HUES64 (cell line): ENCODE measurements around the gene JMJD7.

Source experiments
- H3K27ac ChIP-seq: 2 replicates; pipeline ENCODE4 v1.7.0; 2013; ENCODE audit warnings: low read depth, low read length, inconsistent platforms
- H3K27me3 ChIP-seq: 2 replicates; pipeline ENCODE4 v1.6.1; 2013; ENCODE audit warnings: mild to moderate bottlenecking, low read length; ENCODE audit not compliant: insufficient read depth
- H3K36me3 ChIP-seq: 2 replicates; pipeline ENCODE4 v1.6.1; 2013; ENCODE audit warnings: mild to moderate bottlenecking, low read length; ENCODE audit not compliant: insufficient read depth
- H3K4me1 ChIP-seq: 2 replicates; pipeline ENCODE4 v1.6.1; 2013; ENCODE audit warnings: mild to moderate bottlenecking, low read length, moderate library complexity; ENCODE audit not compliant: insufficient read depth
- H3K4me3 ChIP-seq: 2 replicates; pipeline ENCODE4 v1.5.1; 2013; ENCODE audit warnings: mild to moderate bottlenecking, low read length, moderate library complexity
- H3K9ac ChIP-seq: 2 replicates; pipeline ENCODE4 v1.6.1; 2013; ENCODE audit warnings: mild to moderate bottlenecking, low read depth, low read length
- H3K9me3 ChIP-seq: 2 replicates; pipeline ENCODE4 v1.6.1; 2013; ENCODE audit warnings: low read depth, low read length; ENCODE audit not compliant: insufficient read depth
- WGBS: fragments of 150-250, 120-280 bp; methylation state at CpG from one replicate; pipeline ENCODE4 v1.1.7; 2013; ENCODE audit warnings: missing lambda C conversion rate; 5-methylcytosine and 5-hydroxymethylcytosine counted together

The JMJD7 gene

GRCh38 chr15:41790756-41791546 lies 36.9 kb upstream of the JMJD7 start:
- Histone ChIP-seq H3K27me3 (no peaks in the 10 kb centered on the region), H3K4me1 (peaks cover 34% of the 10 kb centered on the region), H3K27ac (peak overlapping the region; percentile 41; the same call in 1 of the 2 replicates), H3K4me3 (no peak overlapping the region), H3K9me3 (no peaks in the 10 kb centered on the region), H3K36me3 (no peaks in the 10 kb centered on the region), H3K9ac (peak overlapping the region; percentile 20; the same call in 1 of the 2 replicates)
- WGBS = 79% methylated on average over 5 of the region's 5 CpGs

- H3K36me3 ChIP-seq = no peaks in the 10 kb centered on the region
- WGBS = 92% methylated on average over 4 of the region's 4 CpGs
- no peak overlapping the region for H3K27ac ChIP-seq
Measured at GRCh38 chr15:41791547-41791937, 36.4 kb upstream of the JMJD7 start.

GRCh38 chr15:41792000-41792637 lies 35.8 kb upstream of the JMJD7 start:
- no peaks in the 10 kb centered on the region for H3K9me3 ChIP-seq
- H3K36me3 ChIP-seq = no peaks in the 10 kb centered on the region
- peaks cover 34% of the 10 kb centered on the region for H3K4me1 ChIP-seq
- WGBS = 95% methylated on average over 5 of the region's 5 CpGs
- no peak overlapping the region for H3K9ac ChIP-seq
- H3K27me3 ChIP-seq = no peaks in the 10 kb centered on the region
- no peak overlapping the region for H3K27ac ChIP-seq
- H3K4me3 ChIP-seq = no peak overlapping the region

More at GRCh38 chr15:41791547-41791937, 36.4 kb upstream of the JMJD7 start:
- H3K4me3 ChIP-seq = no peak overlapping the region
- no peaks in the 10 kb centered on the region for H3K27me3 ChIP-seq
- H3K9me3 ChIP-seq = no peaks in the 10 kb centered on the region
- H3K9ac ChIP-seq = no peak overlapping the region
- peaks cover 34% of the 10 kb centered on the region for H3K4me1 ChIP-seq

GRCh38 chr15:41794081-41794480 lies 33.8 kb upstream of the JMJD7 start:
- H3K4me1 ChIP-seq = peaks cover 25% of the 10 kb centered on the region
- no peak overlapping the region for H3K4me3 ChIP-seq
- H3K27ac ChIP-seq = no peak overlapping the region
- no peaks in the 10 kb centered on the region for H3K27me3 ChIP-seq
- WGBS = 85% methylated on average over 4 of the region's 4 CpGs
- no peak overlapping the region for H3K9ac ChIP-seq
- H3K36me3 ChIP-seq = no peaks in the 10 kb centered on the region
- no peaks in the 10 kb centered on the region for H3K9me3 ChIP-seq

- Histone ChIP-seq H3K9ac (no peak overlapping the region), H3K36me3 (no peaks in the 10 kb centered on the region), H3K4me3 (no peak overlapping the region), H3K9me3 (no peaks in the 10 kb centered on the region), H3K4me1 (peaks cover 4% of the 10 kb centered on the region), H3K27ac (no peak overlapping the region), H3K27me3 (no peaks in the 10 kb centered on the region)
- WGBS = 88% methylated on average over 10 of the region's 10 CpGs
Measured at GRCh38 chr15:41795996-41796856, 31.7 kb upstream of the JMJD7 start.

- H3K4me3 ChIP-seq = no peak overlapping the region
- WGBS = 94% methylated on average over 8 of the region's 8 CpGs
Measured at GRCh38 chr15:41797201-41797944, 30.5 kb upstream of the JMJD7 start.

GRCh38 chr15:41798607-41799487 lies 29.0 kb upstream of the JMJD7 start:
- WGBS = 93% methylated on average over 9 of the region's 9 CpGs
- H3K36me3 ChIP-seq = no peaks in the 10 kb centered on the region
- no peak overlapping the region for H3K9ac ChIP-seq
- H3K27me3 ChIP-seq = no peaks in the 10 kb centered on the region
- H3K9me3 ChIP-seq = no peaks in the 10 kb centered on the region
- no peak overlapping the region for H3K4me3 ChIP-seq
- H3K4me1 ChIP-seq = no peaks in the 10 kb centered on the region; the same call in 1 of the 2 replicates
- H3K27ac ChIP-seq = no peak overlapping the region

More at GRCh38 chr15:41797201-41797944, 30.5 kb upstream of the JMJD7 start:
- Histone ChIP-seq H3K9ac (no peak overlapping the region), H3K36me3 (no peaks in the 10 kb centered on the region), H3K4me1 (no peaks in the 10 kb centered on the region; the same call in 1 of the 2 replicates), H3K27me3 (no peaks in the 10 kb centered on the region), H3K27ac (no peak overlapping the region), H3K9me3 (no peaks in the 10 kb centered on the region)

GRCh38 chr15:41799488-41799805 lies 28.4 kb upstream of the JMJD7 start:
- Histone ChIP-seq H3K9ac (no peak overlapping the region), H3K4me3 (no peak overlapping the region), H3K4me1 (no peaks in the 10 kb centered on the region; the same call in 1 of the 2 replicates), H3K27ac (no peak overlapping the region), H3K27me3 (no peaks in the 10 kb centered on the region), H3K9me3 (no peaks in the 10 kb centered on the region), H3K36me3 (no peaks in the 10 kb centered on the region)
- 93% methylated on average over 5 of the region's 5 CpGs for WGBS

GRCh38 chr15:41801185-41801584 lies 26.7 kb upstream of the JMJD7 start:
- Histone ChIP-seq H3K4me1 (no peaks in the 10 kb centered on the region; the same call in 1 of the 2 replicates), H3K9me3 (no peaks in the 10 kb centered on the region), H3K27me3 (no peaks in the 10 kb centered on the region), H3K27ac (no peak overlapping the region), H3K36me3 (no peaks in the 10 kb centered on the region), H3K4me3 (no peak overlapping the region), H3K9ac (no peak overlapping the region)
- 96% methylated on average over 3 of the region's 3 CpGs for WGBS
